ENCODE data around the gene PTPN18.

DNA sequence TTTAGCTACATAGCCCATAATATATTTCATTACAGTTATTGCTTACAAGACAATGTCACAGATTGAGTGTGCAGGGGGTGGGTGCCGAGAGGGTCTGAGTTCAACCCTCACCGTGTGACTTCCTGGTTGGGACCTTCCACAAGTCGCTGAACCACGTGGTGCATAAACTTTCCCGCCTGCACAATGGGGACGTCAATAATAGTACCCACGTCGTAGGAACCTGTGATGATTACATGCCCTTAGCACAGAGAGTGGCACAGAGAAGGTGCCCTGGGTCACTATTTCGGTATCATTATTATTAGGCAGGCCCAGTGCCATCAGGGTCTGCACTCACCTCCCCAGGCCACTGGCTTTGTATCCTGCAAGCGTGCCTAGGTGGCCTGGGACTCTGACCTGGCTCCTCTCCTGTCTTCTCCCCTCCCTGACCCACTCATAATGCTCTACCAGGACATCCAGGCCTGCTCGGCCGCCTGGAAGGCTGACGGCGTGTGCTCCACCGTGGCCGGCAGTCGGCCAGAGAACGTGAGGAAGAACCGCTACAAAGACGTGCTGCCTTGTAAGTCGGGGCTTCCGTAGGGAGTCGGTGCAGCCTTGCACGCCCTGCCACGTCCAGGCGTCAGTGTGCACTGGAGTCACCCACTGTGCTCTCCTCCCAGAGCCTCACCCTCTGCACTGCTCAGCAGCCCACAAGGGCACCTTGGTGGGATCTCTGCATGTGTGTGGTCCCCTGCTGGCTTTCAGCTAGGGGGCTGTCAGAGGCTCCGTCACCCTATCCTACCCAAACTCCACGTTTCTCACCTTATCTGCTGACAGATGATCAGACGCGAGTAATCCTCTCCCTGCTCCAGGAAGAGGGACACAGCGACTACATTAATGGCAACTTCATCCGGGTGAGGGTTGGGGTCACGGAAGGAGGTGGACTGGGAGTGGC is 2.8 kb downstream of the PTPN18 start:
- TF ChIP-seq GATA3 (IDR thresholded peaks at IDR 0.05; ENCODE audit: low read depth, low read length) (no peak), GATA2 (IDR thresholded peaks at IDR 0.05; ENCODE audit: low read depth, low read length) (no peak)
